ENCODE measurements around the gene ZNF580.

GRCh38 chr19:55606471-55606787 lies 34.4 kb upstream of the ZNF580 start:
- peak; percentile 42 for TF ChIP-seq CTCF (IDR thresholded peaks at IDR 0.05)
- no peak for TF ChIP-seq ZFX (IDR thresholded peaks at IDR 0.05; ENCODE audit: borderline replicate concordance)
